GM20431 (cell line): ENCODE measurements around the gene NOC3L.
"Not testable (repeated sequence)": the region's sequence is repeated elsewhere in the genome, so short reads cannot be mapped to it uniquely, and the experiment has no call there.

Source experiments
- in situ Hi-C: fragments of 300-500 bp; cut with MseI, MboI; formaldehyde crosslinking; loops from one replicate; pipeline ENCODE4 v1.15.0; 2020; ENCODE audit warnings: low sequenced_read_pairs; ENCODE audit not compliant: unreplicated experiment

Gene NOC3L

GRCh38 chr10:94362360-94363250, at the start of gene NOC3L:
Gene NOC3L (minus strand): TSS chr10:94362939. CDS start chr10:94362838, 101 bp downstream.
- in situ Hi-C loops, result no loop called here

GRCh38 chr10:94412449-94412848, 49.7 kb upstream of the NOC3L start:
- in situ Hi-C loops, result no loop called here

GRCh38 chr10:94411304-94411703, 48.6 kb upstream of the NOC3L start:
- in situ Hi-C loops, result no loop called here

GRCh38 chr10:94409021-94409657, 46.4 kb upstream of the NOC3L start:
- in situ Hi-C loops, result no loop called here

- in situ Hi-C loops, result no loop called here
Observed at GRCh38 chr10:94407668-94408067, 44.9 kb upstream of the NOC3L start.

- in situ Hi-C loops, result no loop called here
Observed at GRCh38 chr10:94405406-94405805, 42.7 kb upstream of the NOC3L start.

GRCh38 chr10:94403380-94404213, 40.9 kb upstream of the NOC3L start:
- in situ Hi-C loops, result no loop called here

- in situ Hi-C loops, result no loop called here
Observed at GRCh38 chr10:94402843-94403379, 40.2 kb upstream of the NOC3L start.

GRCh38 chr10:94402204-94402842, 39.6 kb upstream of the NOC3L start, which contains the start of gene TBC1D12:
Gene TBC1D12 (plus strand): TSS chr10:94402541. CDS start chr10:94402614, 73 bp downstream.
- in situ Hi-C loops, result no loop called here

- in situ Hi-C loops, result no loop called here
Observed at GRCh38 chr10:94398762-94399161, 36.0 kb upstream of the NOC3L start.

GRCh38 chr10:94397549-94398370, 35.0 kb upstream of the NOC3L start:
- in situ Hi-C loops, result no loop called here

- in situ Hi-C loops, result not testable (repeated sequence)
Observed at GRCh38 chr10:94392117-94392516, 29.4 kb upstream of the NOC3L start.

- in situ Hi-C loops, result not testable (repeated sequence)
Observed at GRCh38 chr10:94385733-94386132, 23.0 kb upstream of the NOC3L start.

- in situ Hi-C loops, result no loop called here
Observed at GRCh38 chr10:94383530-94383929, 20.8 kb upstream of the NOC3L start.

- in situ Hi-C loops, result no loop called here
Observed at GRCh38 chr10:94376865-94377264, 14.1 kb upstream of the NOC3L start.

GRCh38 chr10:94375374-94375773, 12.6 kb upstream of the NOC3L start:
- in situ Hi-C loops, result no loop called here

- in situ Hi-C loops, result no loop called here
Observed at GRCh38 chr10:94370501-94370900, 7.8 kb upstream of the NOC3L start.

GRCh38 chr10:94366382-94366781, 3.6 kb upstream of the NOC3L start:
- in situ Hi-C loops, result no loop called here

GRCh38 chr10:94364482-94364881, 1.7 kb upstream of the NOC3L start:
- in situ Hi-C loops, result no loop called here
